Measurements from ENCODE around the gene OMA1.
"Not testable (repeated sequence)": the region's sequence is repeated elsewhere in the genome, so short reads cannot be mapped to it uniquely, and the experiment has no call there.

OMA1 gene

DNA sequence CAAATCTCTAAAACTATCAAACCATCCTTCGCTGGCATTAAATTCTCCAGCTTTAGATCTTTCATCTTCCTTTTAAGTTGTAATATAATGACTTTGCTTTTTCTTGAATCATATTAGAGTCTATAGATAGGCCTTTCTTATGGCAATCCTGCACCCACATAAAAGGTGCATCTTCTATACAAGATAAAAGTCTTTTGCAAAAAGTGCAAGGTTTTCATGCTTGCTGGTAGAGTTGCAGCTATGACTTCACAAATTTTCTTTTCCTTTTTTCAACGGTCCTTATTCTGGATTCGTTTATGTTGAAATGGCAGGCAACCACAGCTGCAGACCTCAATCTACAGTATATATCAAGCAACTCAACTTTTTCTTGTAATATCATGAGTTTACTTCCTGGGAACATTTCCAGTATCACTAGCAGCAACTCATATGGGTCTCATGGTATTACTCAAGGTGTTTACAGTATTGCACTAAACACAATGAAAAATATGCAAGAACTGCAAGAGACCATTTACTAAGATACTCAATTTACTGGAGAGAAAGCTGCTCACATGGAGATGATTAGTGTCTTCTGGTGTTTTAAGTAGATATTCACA, 22.1 kb downstream of the OMA1 start:
- DNase-seq, result no peak

DNA sequence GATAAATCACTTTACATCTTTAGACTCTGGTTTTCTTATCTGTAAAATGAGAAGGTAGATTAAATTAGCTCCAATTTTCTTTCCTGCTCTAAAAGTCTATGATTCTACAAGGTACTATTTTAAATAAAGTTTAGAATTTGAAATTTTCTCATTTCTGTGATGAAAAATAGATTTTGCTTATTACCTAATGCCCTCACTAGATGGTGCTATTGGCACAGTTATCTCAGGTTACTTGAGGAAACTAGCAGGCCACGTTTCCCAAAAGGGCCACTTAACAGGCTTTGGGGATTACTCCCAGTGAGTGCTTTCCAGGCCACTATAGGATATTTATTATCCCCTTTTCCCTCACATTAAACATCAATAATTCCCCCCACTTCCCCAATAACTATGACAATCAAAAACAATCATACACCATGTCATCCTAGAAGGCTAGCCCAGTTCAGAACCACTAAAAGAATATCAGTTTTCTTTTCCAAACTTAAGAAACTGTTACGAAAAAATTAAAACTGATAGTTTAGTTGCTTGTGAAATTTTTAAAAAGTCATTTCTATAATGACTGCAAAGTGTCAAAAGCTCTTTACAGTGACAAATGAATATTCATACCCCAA, 30.6 kb downstream of the OMA1 start:
- DNase-seq, result peak; percentile 37

DNA sequence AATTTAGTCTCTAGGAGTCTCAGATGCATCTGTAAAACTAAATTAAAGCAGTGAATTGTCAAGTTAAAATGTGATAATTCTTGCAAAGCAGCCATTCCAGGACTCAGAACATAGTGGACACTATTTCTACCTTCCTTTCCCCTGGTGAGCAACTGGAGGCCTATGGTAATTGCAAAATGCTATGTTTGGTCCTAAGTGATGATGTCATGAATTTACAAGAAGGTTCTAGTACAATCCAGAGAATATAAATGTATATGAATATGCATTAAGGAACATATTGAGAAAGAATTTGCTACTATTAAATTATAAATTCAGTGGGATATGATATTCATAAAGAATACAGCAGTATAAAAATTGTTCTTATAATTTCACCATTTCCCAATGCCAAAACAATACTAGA, 32.6 kb downstream of the OMA1 start:
- no peak for DNase-seq

DNA sequence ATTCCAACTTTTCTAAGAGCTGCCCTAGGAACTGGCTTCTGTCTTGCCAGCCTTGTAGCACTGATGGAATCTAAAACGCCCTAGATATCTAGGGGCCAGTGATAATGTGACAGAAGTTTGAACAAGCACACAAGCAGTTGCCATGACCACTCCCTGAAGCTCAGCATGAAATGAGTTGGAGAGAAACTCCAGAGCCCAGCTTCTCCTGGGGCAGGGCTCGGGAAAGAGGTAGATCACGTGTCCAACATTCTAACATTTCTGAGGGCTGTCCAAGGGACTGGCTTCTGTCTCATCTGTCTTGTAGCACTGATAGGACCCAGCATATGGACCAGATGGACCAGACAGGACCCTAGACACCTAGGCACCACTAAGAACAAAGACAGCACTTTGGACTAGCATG, 37.9 kb downstream of the OMA1 start:
- no peak for DNase-seq

DNA sequence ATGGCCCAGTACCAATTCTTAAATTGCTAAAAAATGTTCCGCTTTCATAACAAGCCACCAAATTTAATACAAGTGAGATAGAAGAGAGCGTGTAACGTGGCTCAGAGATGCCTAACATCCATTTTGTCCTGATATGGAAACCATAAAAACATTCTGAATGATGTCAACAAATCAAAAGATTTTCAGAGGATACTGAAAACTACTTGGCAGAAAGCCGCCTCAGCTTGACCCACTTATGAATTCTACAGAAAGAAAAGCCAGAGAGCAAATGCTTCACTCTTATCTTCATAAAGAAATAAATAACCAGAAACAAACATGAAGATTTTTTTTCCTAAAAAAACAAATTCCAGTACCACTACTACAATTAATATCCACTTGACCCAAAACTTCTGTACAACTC, 41.2 kb downstream of the OMA1 start:
- no peak for DNase-seq

DNA sequence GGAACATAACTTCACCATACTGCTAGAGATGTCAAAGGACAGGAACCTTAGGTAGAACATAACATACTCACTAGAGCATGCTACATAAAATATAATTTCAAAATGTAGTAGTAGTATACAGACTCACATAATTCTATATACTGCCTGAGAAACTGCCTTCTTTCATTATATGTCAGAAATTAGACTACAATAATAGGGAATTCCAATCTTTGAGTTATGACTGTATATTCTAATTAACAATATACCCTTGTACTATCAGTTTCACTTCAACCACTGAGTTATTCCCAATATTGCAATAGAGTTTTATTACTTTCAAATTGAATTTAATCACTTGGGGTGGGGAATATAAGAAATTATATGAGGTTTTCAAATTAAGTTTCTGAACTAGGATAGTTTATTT, 44.0 kb downstream of the OMA1 start:
- no peak for DNase-seq

DNA sequence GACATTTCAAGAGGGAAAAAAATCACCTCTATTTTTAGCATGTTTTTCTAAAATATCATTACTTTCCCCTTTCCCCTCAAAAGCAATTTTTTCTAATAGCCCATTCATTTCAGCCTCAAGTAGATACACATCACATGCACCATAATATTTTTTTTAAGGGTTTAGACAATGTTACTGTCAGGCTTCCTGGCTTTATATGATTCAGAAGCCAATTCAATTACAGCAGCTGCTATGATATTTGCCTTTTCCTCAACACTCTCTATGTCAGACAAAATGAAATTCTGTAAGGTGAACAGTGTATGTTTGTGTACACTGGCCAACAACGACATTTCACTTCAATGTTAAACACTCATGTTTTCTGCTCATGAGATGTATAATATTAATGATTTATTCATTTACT, 46.5 kb downstream of the OMA1 start:
- no peak for DNase-seq

DNA sequence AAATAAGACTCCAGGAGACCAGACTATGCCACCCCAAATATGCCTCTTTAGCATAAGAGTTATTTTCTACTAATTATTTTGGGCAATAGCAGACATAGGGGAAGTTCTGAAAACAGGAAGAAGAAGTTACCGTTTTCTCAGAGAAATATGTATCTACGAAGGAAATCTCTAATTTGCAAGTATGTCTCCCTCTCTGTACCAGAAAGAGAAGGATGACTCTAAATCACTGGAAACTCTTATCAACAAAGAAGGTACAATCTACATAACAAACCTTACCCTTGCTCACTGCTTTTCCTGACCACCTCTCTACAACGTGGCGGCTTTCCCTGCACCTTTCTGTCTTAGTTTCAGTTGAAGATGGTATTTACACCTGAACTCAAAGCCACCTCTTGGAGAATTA, 49.0 kb downstream of the OMA1 start:
- no peak for DNase-seq

DNA sequence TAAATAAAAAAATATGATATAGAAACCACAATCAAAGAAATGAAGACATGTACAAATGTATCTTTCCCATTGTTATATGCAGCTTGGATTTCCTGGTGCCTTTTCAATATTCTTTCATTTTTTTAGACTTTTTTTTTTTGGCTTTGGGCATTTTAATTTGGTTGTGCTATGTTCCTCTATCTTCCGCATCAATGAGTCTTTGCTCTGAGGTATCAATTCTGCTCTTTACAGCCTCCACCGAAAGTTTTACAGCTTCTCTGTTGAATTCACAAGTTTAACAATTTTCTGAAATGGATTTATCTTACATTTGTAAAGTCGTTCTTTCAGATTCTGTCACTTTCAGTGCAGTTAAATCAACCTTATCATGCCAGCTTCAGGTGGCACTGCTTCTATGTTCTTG, 50.5 kb downstream of the OMA1 start:
- DNase-seq, result no peak

DNA sequence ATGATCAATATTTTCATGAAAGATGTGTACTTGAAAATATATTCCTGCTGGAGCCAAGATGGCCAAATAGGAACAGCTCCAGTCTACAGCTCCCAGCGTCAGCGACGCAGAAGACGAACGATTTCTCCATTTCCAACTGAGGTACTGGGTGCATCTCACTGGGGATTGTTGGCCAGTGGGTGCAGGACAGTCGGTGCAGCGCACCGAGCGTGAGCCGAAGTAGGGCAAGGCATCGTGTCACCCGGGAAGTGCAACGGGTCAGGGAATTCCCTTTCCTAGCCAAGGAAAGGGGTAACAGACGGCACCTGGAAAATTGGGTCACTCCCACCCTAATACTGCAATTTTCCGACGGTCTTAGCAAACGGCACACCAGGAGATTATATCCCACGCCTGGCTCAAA, 57.6 kb downstream of the OMA1 start:
- DNase-seq, result not testable (repeated sequence)

DNA sequence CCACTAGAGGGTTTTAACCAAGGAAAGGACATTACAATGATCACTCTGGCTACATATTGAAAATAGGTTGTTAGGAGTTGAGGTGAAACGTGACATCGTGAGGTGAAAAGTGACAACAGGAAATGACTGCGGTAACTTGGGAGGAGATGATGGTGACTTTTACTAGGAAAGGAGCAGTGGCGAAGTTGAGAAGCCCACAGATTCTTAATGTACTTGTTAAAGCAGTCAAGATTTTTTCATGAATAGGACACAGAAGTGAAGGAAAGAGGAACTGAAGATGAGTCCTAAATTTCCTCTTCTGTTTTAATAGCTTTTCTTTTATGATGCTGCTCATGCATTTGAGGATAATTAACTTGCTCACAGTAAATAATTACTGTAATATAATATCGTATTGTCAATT, 59.5 kb downstream of the OMA1 start:
- no peak for DNase-seq

DNA sequence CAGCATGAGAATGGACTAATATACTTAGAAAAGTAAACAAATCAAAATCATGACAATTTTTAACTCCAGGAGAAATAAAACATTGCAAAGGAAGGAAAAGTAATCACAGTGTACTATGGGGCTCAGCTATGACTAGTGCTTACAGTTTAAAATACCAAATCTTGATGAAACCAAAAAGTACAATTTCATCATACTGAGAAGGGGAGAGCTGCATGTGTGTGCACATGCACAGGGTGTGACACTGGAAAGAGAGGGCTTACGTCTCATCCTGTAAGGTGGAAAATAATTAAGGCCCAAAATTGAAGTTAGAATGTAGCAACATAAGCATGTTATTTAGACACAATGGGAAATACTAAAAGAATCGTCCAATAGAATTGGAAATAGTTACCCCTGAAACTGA, 64.6 kb downstream of the OMA1 start:
- no peak for DNase-seq

DNA sequence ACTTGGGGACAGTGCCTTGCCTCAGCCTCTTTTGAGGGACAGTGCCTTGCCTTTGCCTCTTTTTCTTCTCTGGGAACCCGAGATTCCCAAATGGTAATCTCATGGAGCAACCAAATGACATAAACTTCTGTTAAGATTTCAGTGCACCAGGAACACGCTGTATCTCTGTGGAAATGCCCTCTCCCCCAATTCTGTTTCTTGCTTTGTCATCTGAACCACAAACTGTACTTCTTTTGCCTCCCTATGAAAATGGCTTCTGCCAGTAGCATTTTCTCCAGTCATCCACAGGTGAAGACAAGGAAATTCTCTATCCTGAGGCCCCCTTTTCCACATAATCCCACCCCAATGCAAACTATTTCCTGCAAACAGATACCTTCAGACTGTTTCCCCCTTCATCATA, 66.3 kb downstream of the OMA1 start:
- no peak for DNase-seq

DNA sequence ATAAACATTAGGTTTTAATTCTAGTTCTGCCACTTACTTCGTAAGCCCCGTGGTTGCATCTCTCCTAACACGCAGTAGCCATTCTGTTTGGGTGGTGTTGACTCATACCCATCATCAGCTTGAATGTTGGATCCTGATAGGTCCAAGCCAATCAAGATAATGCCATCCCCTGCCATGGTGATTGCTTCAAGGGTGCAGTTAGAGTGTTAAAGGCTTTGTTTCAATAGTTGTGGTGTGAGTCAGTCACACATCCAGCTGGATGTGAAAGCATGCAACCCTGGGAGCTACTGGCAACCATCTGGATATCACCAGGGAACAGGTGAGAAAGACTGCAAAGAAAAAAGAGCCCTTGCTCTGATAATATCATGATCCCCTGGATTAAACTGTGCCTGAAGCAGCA, 69.1 kb downstream of the OMA1 start:
- DNase-seq, result no peak

DNA sequence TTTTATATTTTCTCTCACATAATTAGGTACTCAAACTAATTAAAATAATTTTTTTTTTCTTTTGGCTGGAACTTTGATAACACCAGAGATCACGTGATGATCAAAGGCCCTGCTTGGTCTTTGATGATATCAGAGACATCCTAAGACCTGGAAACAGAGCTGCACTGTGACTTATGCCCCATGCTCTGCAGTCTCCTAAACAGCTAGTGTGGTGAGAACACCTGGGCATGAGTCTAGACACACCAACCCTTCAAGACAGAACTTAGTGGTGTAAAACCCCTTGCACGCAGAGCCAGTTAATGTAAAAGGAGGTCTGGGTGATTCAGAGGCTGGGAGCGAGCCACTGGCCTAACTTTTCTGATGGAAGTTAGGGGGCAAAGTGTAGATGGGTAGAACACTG, 70.3 kb downstream of the OMA1 start:
- DNase-seq, result no peak

DNA sequence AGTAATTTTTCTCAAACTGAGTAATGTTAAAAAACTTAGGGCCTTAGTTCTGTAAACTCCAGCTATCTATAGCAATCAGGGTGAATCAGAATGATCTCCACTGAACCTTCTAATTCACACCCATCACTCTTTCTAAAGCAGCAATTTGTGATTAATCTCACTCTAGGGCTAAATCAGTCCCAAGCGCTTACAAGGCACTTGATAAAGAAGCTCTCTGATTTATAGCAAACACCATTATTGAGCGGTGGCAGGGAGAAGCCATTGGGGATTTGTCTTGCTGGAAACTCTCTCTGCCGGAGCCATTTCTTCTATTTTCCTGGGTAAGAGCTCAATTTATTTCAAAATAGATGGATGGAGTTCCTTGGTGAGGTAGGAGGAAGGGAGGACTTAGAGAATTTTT, 77.0 kb downstream of the OMA1 start:
- DNase-seq, result no peak

DNA sequence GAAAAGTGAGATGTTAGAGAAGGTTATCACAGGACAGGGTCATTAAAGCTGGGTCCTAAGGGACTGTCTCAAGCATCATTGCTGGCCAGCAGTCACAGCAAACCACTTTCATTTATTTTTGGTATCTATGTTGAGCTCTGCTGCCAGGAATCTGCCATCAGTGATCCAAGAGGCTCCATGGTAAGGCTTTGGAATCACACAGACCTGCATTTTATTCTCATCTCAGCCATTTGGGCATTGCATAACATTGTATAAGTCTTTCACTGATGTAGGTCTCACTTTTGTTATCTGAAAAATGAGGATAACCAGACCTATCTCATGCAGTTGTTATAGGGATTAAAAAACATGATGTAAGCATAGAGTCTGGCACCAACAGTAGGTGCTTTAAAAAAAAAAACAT, 77.5 kb downstream of the OMA1 start:
- DNase-seq, result no peak

DNA sequence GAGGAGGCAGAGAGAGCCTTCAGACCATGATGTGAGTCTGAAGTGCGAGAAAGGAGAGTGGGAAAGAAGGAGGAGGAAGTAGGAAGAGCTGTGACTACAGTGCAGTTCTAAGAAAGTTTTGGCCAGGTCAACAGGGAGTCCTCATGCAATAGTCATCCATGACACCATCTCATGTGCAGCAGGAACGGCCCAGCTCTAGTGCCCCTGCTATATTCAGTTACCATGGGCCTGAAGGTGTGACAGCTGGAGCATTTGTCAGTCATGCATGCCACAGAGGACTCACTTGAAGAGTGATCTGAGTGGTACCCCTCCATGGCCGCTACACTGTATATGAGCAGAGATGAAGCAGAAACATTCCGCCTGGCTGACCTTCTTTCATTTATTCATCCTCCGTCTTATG, 77.9 kb downstream of the OMA1 start:
- DNase-seq, result no peak

DNA sequence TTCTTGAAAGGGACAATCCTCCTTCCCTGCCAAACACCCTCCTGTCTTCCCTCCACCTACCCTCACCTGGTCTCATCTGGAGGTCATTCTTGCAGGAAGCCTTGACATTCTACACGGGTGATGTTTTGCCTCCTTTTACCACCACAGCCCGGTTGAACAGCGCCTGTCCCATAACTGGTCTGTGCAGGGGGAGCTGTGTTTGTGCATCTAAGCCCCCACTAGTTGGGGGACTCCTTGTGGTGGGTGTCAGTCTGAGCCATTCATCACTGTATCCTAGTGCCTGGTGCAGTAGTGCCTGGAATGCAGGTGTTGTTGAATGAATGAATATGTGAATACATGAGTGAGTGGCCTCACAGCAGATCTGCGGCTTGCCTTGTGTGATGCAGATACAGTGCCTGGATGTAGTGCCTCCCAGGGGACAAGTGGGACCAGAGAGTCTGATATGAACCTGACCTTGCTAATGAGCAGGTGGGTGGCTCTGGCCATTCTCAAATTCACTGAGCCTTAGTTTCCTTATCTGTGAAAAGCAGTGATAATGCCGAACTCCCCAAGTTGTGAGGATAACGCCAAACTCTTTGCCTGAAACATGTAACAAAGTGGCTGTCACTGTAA, 79.8 kb downstream of the OMA1 start:
- DNase-seq, result no peak

DNA sequence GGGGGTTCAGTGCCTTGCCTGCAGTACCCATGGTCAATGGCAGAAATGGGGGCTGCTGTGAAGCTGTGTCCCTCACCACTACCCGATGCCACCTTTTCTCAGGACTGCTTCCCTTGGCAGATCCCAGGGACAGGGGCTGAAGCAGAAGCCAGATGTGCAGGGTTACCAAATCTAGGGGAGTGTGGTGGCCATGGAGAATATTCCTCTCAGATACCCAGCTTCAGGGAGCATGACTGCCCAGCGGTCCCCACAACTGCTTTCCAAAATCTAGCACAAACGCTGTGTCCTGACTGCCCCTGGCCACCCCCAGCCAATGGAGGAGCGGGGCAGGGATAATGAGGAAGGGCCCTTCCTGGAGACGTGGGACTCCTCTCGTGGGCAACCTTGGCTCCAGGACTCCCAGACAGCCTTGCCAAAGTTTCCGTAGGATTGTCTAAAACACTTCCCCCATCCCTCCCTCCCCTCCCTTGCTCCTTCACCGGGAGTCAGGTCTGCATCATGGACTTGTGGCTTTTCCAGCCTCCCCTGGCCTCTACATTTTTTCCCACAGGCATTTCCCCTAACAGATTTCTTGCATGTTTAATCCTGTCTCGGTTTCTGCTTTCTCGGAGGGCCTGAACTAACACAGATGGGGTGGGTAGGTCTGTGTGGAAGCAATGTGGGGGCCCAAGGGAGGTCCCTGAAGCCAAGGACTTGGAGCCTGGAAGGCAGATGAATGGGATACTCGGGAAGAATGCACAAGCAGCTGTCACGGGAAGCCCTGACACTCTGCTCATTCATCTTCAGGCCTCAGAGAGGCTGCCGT, 80.5 kb downstream of the OMA1 start:
- no peak for DNase-seq

DNA sequence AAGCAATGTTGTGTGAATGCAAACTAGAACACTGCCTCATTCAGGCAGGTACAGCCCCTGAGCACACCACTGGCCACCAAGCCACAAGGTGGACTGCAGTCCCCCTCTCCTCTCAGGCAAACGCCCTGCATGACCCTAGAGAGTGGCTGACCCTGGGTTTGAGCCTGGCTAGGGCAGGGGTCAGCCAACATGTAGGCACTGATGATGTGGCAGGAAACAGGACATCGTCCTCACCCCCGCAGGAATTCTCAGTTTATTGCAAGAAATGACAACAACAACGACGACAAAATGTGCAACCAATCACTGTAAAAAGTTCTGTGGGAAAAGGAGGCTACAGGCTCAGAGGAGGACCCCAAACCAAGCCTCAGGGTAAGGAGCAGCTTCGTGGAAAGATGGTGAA, 81.3 kb downstream of the OMA1 start:
- no peak for DNase-seq

DNA sequence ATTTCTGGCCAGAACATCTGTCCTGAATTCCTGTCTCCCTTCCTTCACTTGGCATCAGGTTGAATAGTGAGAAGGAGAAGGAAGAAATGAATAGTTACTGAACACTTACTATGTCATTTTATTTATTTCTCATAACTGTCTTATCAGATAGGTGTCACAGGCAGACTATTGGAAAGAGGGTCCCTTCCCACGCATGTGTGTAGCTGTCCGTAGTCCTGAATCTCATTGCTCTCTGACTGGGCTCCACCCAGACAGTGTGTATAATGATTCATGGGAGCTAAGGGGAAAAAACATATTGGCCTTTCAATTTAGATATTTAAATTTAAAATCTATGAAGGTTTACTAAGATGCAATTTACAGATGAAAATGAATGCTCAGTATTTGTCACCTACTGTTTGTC, 86.1 kb downstream of the OMA1 start:
- DNase-seq, result no peak

DNA sequence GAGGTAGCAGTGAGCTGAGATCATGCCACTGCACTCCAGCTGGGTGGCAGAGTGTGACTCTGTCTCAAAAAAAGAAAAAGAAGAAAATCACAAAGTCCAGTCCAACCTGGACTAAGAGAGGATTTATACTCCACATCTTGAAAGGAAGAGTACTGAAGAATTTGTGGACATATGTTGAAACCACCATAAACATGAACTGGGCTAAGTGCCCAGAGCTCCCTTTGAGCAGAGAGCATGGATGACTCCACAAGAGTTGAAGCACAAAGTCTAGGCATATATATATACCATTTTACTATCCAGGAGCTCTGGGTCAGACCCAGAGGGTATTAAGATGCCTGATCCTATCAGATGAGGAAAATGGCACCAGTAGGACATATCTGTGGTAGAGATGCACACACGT, 86.6 kb downstream of the OMA1 start:
- DNase-seq, result no peak

DNA sequence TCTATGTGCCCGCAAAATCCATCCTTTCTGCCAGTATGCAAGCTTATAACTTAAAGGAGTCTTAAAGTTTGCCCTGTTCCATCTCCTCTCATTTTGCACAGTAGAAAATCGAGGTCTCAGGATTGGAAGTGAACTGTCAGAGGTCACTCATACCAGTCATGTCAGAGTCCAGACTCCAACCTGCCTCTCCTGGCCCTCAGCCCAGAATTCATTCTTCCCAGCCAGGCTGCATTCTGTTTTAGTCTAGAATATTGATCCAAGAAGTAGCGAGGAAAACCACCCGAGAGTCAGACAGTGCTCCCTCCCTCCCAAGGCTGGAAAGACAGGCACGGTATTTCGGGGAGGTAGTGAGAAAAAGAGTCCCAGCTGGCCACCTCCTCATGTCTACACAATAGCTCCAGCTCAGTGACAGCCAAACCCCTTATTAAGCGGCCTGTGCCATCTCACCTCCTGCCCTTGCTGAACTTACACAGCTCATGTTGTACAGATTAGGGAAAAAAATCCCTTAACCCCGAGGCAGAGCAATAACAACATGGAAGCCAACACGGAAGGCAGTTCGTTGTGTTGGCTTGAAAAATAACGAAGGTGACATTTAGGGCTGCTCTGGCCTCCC, 89.4 kb downstream of the OMA1 start:
- DNase-seq, result no peak
